Neural progenitor cell (in vitro differentiated cells): ENCODE measurements around the gene C9orf50.

Source experiments
- EZH2 ChIP-seq: fragments of 200-600 bp; sonication (generic); IDR thresholded peaks from 2 replicates; pipeline ENCODE4 v1.6.1; 2017; ENCODE audit warnings: antibody characterized with exemption, mild to moderate bottlenecking, moderate library complexity
- TF ChIP-seq, protein P1 (sequence below): fragments of 200-600 bp; sonication (generic); IDR thresholded peaks from 2 replicates; pipeline ENCODE4 v1.5.1; 2017; ENCODE audit warnings: antibody characterized with exemption, mild to moderate bottlenecking

DNA sequence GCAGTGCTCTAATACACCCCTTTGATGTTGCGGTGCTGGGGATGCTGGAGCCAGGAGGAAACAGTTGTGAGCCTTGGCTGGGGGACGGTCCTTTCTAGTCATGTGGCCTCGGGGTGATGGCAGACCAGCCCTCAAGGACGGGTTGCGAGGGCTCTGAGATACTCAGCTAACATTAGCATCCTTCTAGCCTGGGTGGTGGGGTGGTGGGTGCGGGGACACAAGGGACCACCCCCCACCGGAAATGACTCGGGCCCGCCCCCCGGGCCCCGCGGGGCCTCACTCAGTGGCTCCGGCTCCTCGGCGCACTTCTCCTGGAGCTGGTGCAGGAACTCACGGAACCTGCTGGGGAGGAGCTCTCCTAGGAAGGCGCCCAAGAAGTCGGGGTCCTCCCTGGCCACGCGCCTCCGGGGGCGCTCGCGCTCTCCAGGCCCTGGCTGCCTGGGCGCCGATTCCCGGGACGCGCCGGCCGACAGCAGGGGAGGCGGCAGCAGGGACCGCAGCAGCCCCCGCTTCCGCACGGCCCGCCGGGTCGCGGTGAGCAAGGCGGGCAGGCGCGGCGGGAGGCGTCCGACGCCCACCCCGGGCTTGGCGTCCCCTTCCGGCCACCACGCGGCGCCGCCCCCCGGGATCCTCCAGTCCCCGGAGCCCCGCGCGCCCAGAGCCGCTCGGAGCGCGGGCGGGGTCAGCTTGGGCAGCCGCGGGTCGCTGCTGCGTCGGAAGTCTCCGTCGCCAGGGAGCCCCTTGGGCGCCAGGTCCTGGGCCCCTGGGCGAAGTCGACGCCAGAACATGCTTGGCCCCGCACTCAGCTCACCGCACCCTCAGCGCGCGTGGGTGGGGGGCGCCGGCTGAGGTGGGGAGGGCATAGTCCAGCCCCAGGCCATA is 873 bp downstream of the C9orf50 start:
- TF ChIP-seq, protein P1, sequence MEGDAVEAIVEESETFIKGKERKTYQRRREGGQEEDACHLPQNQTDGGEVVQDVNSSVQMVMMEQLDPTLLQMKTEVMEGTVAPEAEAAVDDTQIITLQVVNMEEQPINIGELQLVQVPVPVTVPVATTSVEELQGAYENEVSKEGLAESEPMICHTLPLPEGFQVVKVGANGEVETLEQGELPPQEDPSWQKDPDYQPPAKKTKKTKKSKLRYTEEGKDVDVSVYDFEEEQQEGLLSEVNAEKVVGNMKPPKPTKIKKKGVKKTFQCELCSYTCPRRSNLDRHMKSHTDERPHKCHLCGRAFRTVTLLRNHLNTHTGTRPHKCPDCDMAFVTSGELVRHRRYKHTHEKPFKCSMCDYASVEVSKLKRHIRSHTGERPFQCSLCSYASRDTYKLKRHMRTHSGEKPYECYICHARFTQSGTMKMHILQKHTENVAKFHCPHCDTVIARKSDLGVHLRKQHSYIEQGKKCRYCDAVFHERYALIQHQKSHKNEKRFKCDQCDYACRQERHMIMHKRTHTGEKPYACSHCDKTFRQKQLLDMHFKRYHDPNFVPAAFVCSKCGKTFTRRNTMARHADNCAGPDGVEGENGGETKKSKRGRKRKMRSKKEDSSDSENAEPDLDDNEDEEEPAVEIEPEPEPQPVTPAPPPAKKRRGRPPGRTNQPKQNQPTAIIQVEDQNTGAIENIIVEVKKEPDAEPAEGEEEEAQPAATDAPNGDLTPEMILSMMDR, result peak; percentile 48
- TF ChIP-seq EZH2, result peak; percentile 64
